Endothelial cell (in vitro differentiated cells): ENCODE results near the gene GIPC2. TPM values are rescaled to one million over a fixed set of nuclear protein-coding genes. Genes with fewer than 3 reads are reported as not detected.

ENCODE experiments used
- DNase-seq: peaks from one replicate; pipeline ENCODE4 v3.0.0; 2021; ENCODE audit warnings: low spot score
- H3K27ac Mint-ChIP-seq: one replicate; pipeline ENCODE4 v1.8.0; 2021; ENCODE audit warnings: mixed read lengths, inconsistent platforms; ENCODE audit not compliant: unreplicated experiment
- H3K27me3 Mint-ChIP-seq: one replicate; pipeline ENCODE4 v1.8.0; 2021; ENCODE audit warnings: mild to moderate bottlenecking, moderate library complexity, mixed read lengths, inconsistent platforms; ENCODE audit not compliant: unreplicated experiment
- H3K36me3 Mint-ChIP-seq: one replicate; pipeline ENCODE4 v1.8.0; 2021; ENCODE audit warnings: mild to moderate bottlenecking, low read depth, mixed read lengths, inconsistent platforms; ENCODE audit not compliant: unreplicated experiment
- H3K4me1 Mint-ChIP-seq: one replicate; pipeline ENCODE4 v1.8.0; 2021; ENCODE audit warnings: mild to moderate bottlenecking, mixed read lengths, inconsistent platforms; ENCODE audit not compliant: unreplicated experiment
- H3K4me3 Mint-ChIP-seq: one replicate; pipeline ENCODE4 v1.8.0; 2021; ENCODE audit warnings: mild to moderate bottlenecking, mixed read lengths, inconsistent platforms; ENCODE audit not compliant: unreplicated experiment
- H3K9me3 Mint-ChIP-seq: one replicate; pipeline ENCODE4 v1.8.0; 2021; ENCODE audit warnings: mixed read lengths, inconsistent platforms; ENCODE audit not compliant: unreplicated experiment
- CTCF ChIP-seq: fragments of 200-600 bp; sonication (generic); IDR thresholded peaks from one replicate; pipeline ENCODE4 v1.5.0; 2021; ENCODE audit warnings: antibody characterized with exemption; ENCODE audit not compliant: unreplicated experiment
- total RNA-seq: library from RNA; stranded (reverse); fragmentation: NEBNext Ultra II Directional; extraction: Animal tissue kit (Norgen Biotek cat#: 25700); gene quantifications from one replicate; pipeline ENCODE4 v1.2.1, GENCODE V29; 2021; ENCODE audit not compliant: unreplicated experiment

Gene GIPC2
- total RNA-seq, 1 donor from 2014 or later, result 2.9 TPM

GRCh38 chr1:78095593-78095992 is 49.8 kb downstream of the GIPC2 start:
- H3K36me3 Mint-ChIP-seq, result no peaks in the 10 kb centered on the region
- peaks cover 2% of the 10 kb centered on the region for H3K27me3 Mint-ChIP-seq
- no peaks in the 10 kb centered on the region for H3K9me3 Mint-ChIP-seq
- H3K4me1 Mint-ChIP-seq, result peaks cover 9% of the 10 kb centered on the region
- H3K4me3 Mint-ChIP-seq, result no peak overlapping the region
- H3K27ac Mint-ChIP-seq, result no peak overlapping the region
- no peak for TF ChIP-seq CTCF
- no peak for DNase-seq

- no peak for TF ChIP-seq CTCF
Measured at GRCh38 chr1:78096017-78096416, 50.3 kb downstream of the GIPC2 start.

GRCh38 chr1:78096976-78097375 is 51.2 kb downstream of the GIPC2 start:
- Mint-ChIP-seq H3K4me3 (no peak overlapping the region), H3K36me3 (no peaks in the 10 kb centered on the region), H3K4me1 (peaks cover 11% of the 10 kb centered on the region), H3K9me3 (no peaks in the 10 kb centered on the region), H3K27ac (no peak overlapping the region), H3K27me3 (peaks cover 2% of the 10 kb centered on the region)
- no peak for TF ChIP-seq CTCF
- DNase-seq, result no peak

More at GRCh38 chr1:78096017-78096416, 50.3 kb downstream of the GIPC2 start:
- H3K27ac Mint-ChIP-seq, result no peak overlapping the region
- H3K36me3 Mint-ChIP-seq, result no peaks in the 10 kb centered on the region
- peaks cover 11% of the 10 kb centered on the region for H3K4me1 Mint-ChIP-seq
- no peaks in the 10 kb centered on the region for H3K9me3 Mint-ChIP-seq
- no peak for DNase-seq
- H3K27me3 Mint-ChIP-seq, result peaks cover 2% of the 10 kb centered on the region
- no peak overlapping the region for H3K4me3 Mint-ChIP-seq

GRCh38 chr1:78101051-78101450 is 55.3 kb downstream of the GIPC2 start:
- no peak for DNase-seq
- Mint-ChIP-seq H3K9me3 (no peaks in the 10 kb centered on the region), H3K27ac (no peak overlapping the region), H3K27me3 (no peaks in the 10 kb centered on the region), H3K4me1 (peaks cover 7% of the 10 kb centered on the region), H3K36me3 (no peaks in the 10 kb centered on the region), H3K4me3 (no peak overlapping the region)
- TF ChIP-seq CTCF, result no peak

- Mint-ChIP-seq H3K36me3 (no peaks in the 10 kb centered on the region), H3K4me3 (no peak overlapping the region), H3K27ac (no peak overlapping the region)
Measured at GRCh38 chr1:78101514-78101913, 55.7 kb downstream of the GIPC2 start.

More at GRCh38 chr1:78101514-78101913, 55.7 kb downstream of the GIPC2 start:
- TF ChIP-seq CTCF, result no peak
- DNase-seq, result no peak
- peaks cover 7% of the 10 kb centered on the region for H3K4me1 Mint-ChIP-seq
- H3K9me3 Mint-ChIP-seq, result no peaks in the 10 kb centered on the region
- no peaks in the 10 kb centered on the region for H3K27me3 Mint-ChIP-seq
